Astrocyte (in vitro differentiated cells and primary cell): ENCODE data around the gene CAPZB. TPM values are rescaled to one million over a fixed set of nuclear protein-coding genes. Genes with fewer than 3 reads are reported as not detected.

Experiments
- DNase-seq: peaks from one replicate; pipeline ENCODE4 v3.0.0-alpha.2; 2010; ENCODE audit warnings: low read depth
- FAIRE-seq: peaks from 2 replicates; lab custom pipeline; 2011; peaks lifted over from hg19 to GRCh38; lab: Jason Lieb, UNC
- H2AFZ ChIP-seq: 2 replicates; pipeline ENCODE4 v1.6.0; 2012; ENCODE audit warnings: low read depth, low read length, inconsistent platforms
- H3K27ac ChIP-seq: 2 replicates; pipeline ENCODE4 v1.5.1; 2011; ENCODE audit warnings: low read depth, low read length, inconsistent platforms
- H3K27me3 ChIP-seq: 2 replicates; pipeline ENCODE4 v1.6.0; 2011; ENCODE audit warnings: low read length, inconsistent platforms; ENCODE audit not compliant: insufficient read depth
- H3K36me3 ChIP-seq: 2 replicates; pipeline ENCODE4 v1.5.1; 2011; ENCODE audit warnings: low read length, inconsistent platforms; ENCODE audit not compliant: insufficient read depth
- H3K4me1 ChIP-seq: 2 replicates; pipeline ENCODE4 v1.5.1; 2011; ENCODE audit warnings: low read length, inconsistent platforms; ENCODE audit not compliant: insufficient read depth
- H3K4me2 ChIP-seq: 2 replicates; pipeline ENCODE4 v1.6.0; 2012; ENCODE audit warnings: low read length, inconsistent platforms
- H3K4me3 ChIP-seq: 2 replicates; pipeline ENCODE4 v1.5.1; 2011; ENCODE audit warnings: low read depth, mild to moderate bottlenecking, low read length, inconsistent platforms; ENCODE audit not compliant: insufficient read depth
- H3K79me2 ChIP-seq: 2 replicates; pipeline ENCODE4 v1.6.0; 2012; ENCODE audit warnings: mild to moderate bottlenecking, low read length, inconsistent platforms; ENCODE audit not compliant: insufficient read depth
- H3K9ac ChIP-seq: 2 replicates; pipeline ENCODE4 v1.6.0; 2012; ENCODE audit warnings: mild to moderate bottlenecking, low read length, inconsistent platforms
- H3K9me3 ChIP-seq: 2 replicates; pipeline ENCODE4 v1.5.1; 2012; ENCODE audit warnings: low read depth, mild to moderate bottlenecking, low read length, inconsistent platforms; ENCODE audit not compliant: insufficient read depth
- H4K20me1 ChIP-seq: 2 replicates; pipeline ENCODE4 v1.6.0; 2012; ENCODE audit warnings: low read length, inconsistent platforms; ENCODE audit not compliant: insufficient read depth
- H3K27ac Mint-ChIP-seq: one replicate; pipeline ENCODE4 v1.8.0; 2021; ENCODE audit warnings: mild to moderate bottlenecking, mixed read lengths; ENCODE audit not compliant: unreplicated experiment
- H3K27me3 Mint-ChIP-seq: one replicate; pipeline ENCODE4 v1.8.0; 2021; ENCODE audit warnings: low read depth, mixed read lengths; ENCODE audit not compliant: unreplicated experiment
- H3K36me3 Mint-ChIP-seq: one replicate; pipeline ENCODE4 v1.8.0; 2021; ENCODE audit warnings: low read depth, mixed read lengths; ENCODE audit not compliant: unreplicated experiment
- H3K4me1 Mint-ChIP-seq: one replicate; pipeline ENCODE4 v1.8.0; 2021; ENCODE audit warnings: low read depth, mixed read lengths; ENCODE audit not compliant: unreplicated experiment
- H3K4me3 Mint-ChIP-seq: one replicate; pipeline ENCODE4 v1.8.0; 2021; ENCODE audit warnings: mild to moderate bottlenecking, moderate library complexity, mixed read lengths; ENCODE audit not compliant: unreplicated experiment
- H3K9me3 Mint-ChIP-seq: one replicate; pipeline ENCODE4 v1.8.0; 2021; ENCODE audit warnings: mild to moderate bottlenecking, mixed read lengths; ENCODE audit not compliant: unreplicated experiment
- EZH2 ChIP-seq: IDR thresholded peaks from 2 replicates; pipeline ENCODE4 v1.6.1; 2012; ENCODE audit warnings: mild to moderate bottlenecking, low read length, inconsistent platforms; ENCODE audit not compliant: insufficient read depth
- total RNA-seq: library from RNA; stranded (reverse); gene quantifications from 2 replicates; pipeline ENCODE4 v1.2.1, GENCODE V29; 2021
- TF ChIP-seq, protein P1 (sequence below): IDR thresholded peaks from 2 replicates; pipeline ENCODE4 v1.5.1; 2011; ENCODE audit warnings: low read depth, mild to moderate bottlenecking, inconsistent platforms, low read length, moderate library complexity; ENCODE audit not compliant: insufficient read depth

The CAPZB gene
- total RNA-seq, 1 donor from 2014 or later: 458 TPM

GRCh38 chr1:19360843-19361610 lies 124.3 kb downstream of the CAPZB start:
- H3K9me3 ChIP-seq: no peaks in the 10 kb centered on the region
- H4K20me1 ChIP-seq: peaks cover 94% of the 10 kb centered on the region
- no peak overlapping the region for H3K4me3 ChIP-seq
- H3K4me2 ChIP-seq: no peak overlapping the region
- H3K27ac ChIP-seq: no peak overlapping the region
- H3K36me3 Mint-ChIP-seq: peaks cover 16% of the 10 kb centered on the region
- no peak for DNase-seq
- H3K4me1 Mint-ChIP-seq: peaks cover 17% of the 10 kb centered on the region
- H3K9ac ChIP-seq: no peak overlapping the region
- H3K27me3 ChIP-seq: no peaks in the 10 kb centered on the region
- H3K36me3 ChIP-seq: peaks cover 21% of the 10 kb centered on the region
- no peaks in the 10 kb centered on the region for H3K27me3 Mint-ChIP-seq
- TF ChIP-seq, protein P1, sequence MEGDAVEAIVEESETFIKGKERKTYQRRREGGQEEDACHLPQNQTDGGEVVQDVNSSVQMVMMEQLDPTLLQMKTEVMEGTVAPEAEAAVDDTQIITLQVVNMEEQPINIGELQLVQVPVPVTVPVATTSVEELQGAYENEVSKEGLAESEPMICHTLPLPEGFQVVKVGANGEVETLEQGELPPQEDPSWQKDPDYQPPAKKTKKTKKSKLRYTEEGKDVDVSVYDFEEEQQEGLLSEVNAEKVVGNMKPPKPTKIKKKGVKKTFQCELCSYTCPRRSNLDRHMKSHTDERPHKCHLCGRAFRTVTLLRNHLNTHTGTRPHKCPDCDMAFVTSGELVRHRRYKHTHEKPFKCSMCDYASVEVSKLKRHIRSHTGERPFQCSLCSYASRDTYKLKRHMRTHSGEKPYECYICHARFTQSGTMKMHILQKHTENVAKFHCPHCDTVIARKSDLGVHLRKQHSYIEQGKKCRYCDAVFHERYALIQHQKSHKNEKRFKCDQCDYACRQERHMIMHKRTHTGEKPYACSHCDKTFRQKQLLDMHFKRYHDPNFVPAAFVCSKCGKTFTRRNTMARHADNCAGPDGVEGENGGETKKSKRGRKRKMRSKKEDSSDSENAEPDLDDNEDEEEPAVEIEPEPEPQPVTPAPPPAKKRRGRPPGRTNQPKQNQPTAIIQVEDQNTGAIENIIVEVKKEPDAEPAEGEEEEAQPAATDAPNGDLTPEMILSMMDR: no peak
- no peak for TF ChIP-seq EZH2
- H3K79me2 ChIP-seq: peaks cover 81% of the 10 kb centered on the region
- no peak overlapping the region for H2AFZ ChIP-seq
- H3K27ac Mint-ChIP-seq: no peak overlapping the region
- no peaks in the 10 kb centered on the region for H3K9me3 Mint-ChIP-seq
- no peaks in the 10 kb centered on the region for H3K4me1 ChIP-seq
- no peak overlapping the region for H3K4me3 Mint-ChIP-seq
- no peak for FAIRE-seq

DNA sequence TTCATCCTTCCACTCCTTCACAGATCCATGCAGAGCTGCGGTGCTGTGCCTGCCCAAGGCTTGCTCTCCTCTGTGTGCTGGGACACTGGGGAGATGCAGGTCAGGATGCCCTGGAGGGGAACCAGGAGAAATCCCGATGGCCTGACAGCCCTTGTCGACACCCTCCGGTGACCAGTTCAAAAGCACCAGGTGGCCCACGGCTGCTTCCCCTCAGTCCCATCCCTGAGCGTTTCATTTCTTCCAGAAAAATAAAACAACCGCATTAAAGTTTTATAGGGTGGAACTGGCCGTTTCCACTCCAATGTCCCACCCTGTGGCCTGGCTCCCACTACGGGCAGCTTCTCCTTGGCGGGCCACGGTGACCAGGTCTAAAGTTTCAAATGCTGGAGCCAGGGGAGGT lies 124.9 kb downstream of the CAPZB start:
- no peaks in the 10 kb centered on the region for H3K4me1 ChIP-seq
- H3K27ac ChIP-seq: no peak overlapping the region
- no peaks in the 10 kb centered on the region for H3K9me3 Mint-ChIP-seq
- H3K4me2 ChIP-seq: no peak overlapping the region
- H3K36me3 ChIP-seq: peaks cover 24% of the 10 kb centered on the region
- H2AFZ ChIP-seq: no peak overlapping the region
- H3K4me3 Mint-ChIP-seq: no peak overlapping the region
- peaks cover 17% of the 10 kb centered on the region for H3K36me3 Mint-ChIP-seq
- no peak overlapping the region for H3K27ac Mint-ChIP-seq
- no peaks in the 10 kb centered on the region for H3K27me3 Mint-ChIP-seq
- no peaks in the 10 kb centered on the region for H3K9me3 ChIP-seq
- H4K20me1 ChIP-seq: peaks cover 94% of the 10 kb centered on the region
- H3K79me2 ChIP-seq: peaks cover 77% of the 10 kb centered on the region
- DNase-seq (no peak), FAIRE-seq (no peak)
- peaks cover 13% of the 10 kb centered on the region for H3K4me1 Mint-ChIP-seq
- H3K9ac ChIP-seq: no peak overlapping the region
- H3K27me3 ChIP-seq: no peaks in the 10 kb centered on the region
- no peak for TF ChIP-seq EZH2
- TF ChIP-seq, protein P1: no peak
- H3K4me3 ChIP-seq: no peak overlapping the region

- Histone ChIP-seq H3K36me3 (peaks cover 21% of the 10 kb centered on the region), H3K27ac (no peak overlapping the region), H3K4me3 (no peak overlapping the region), H3K4me2 (no peak overlapping the region), H2AFZ (no peak overlapping the region), H3K9ac (no peak overlapping the region), H3K9me3 (no peaks in the 10 kb centered on the region), H4K20me1 (peaks cover 91% of the 10 kb centered on the region), H3K4me1 (no peaks in the 10 kb centered on the region), H3K79me2 (peaks cover 75% of the 10 kb centered on the region), H3K27me3 (no peaks in the 10 kb centered on the region)
- DNase-seq (no peak), FAIRE-seq (no peak)
- TF ChIP-seq EZH2: no peak
- TF ChIP-seq, protein P1: no peak
- Mint-ChIP-seq H3K36me3 (peaks cover 18% of the 10 kb centered on the region), H3K27ac (no peak overlapping the region), H3K27me3 (no peaks in the 10 kb centered on the region), H3K4me1 (peaks cover 14% of the 10 kb centered on the region), H3K4me3 (no peak overlapping the region), H3K9me3 (no peaks in the 10 kb centered on the region)
These were observed 125.3 kb downstream of the CAPZB start for GRCh38 chr1:19360016-19360415.
